Measurements from ENCODE around the gene DNMBP.

- TF ChIP-seq CTCF (IDR thresholded peaks at IDR 0.05) (no peak), POLR2A (IDR thresholded peaks at IDR 0.05) (no peak), POLR2AphosphoS5 (IDR thresholded peaks at IDR 0.05) (no peak)
Observed at GRCh38 chr10:99944860-99945259, 64.9 kb downstream of the DNMBP start.
